Sigmoid colon (tissue), 7 donors: Measurements from ENCODE around the gene ACMSD. TPM values are rescaled to one million over a fixed set of nuclear protein-coding genes. Genes with fewer than 3 reads are reported as not detected.
"Not testable (repeated sequence)": the region's sequence is repeated elsewhere in the genome, so short reads cannot be mapped to it uniquely, and the experiment has no call there.

ENCODE experiments used
- DNase-seq: peaks from one replicate; pipeline ENCODE4 v3.0.0-alpha.2; 2019
- H3K27ac ChIP-seq, 4 donors: fragments of 200-600 bp; sonication (generic); one replicate each; pipeline ENCODE4 v1.5.1; 2016 to 2019; ENCODE audit warnings: mild to moderate bottlenecking in 1 of 4
- H3K27me3 ChIP-seq, 3 donors: fragments of 200-600 bp; sonication (generic); one replicate each; pipeline ENCODE4 v1.5.1; 2019; ENCODE audit warnings: mild to moderate bottlenecking in 1 of 3
- H3K36me3 ChIP-seq, 4 donors: fragments of 200-600 bp; sonication (generic); one replicate each; pipeline ENCODE4 v1.5.1; 2016 to 2019
- H3K4me1 ChIP-seq, 4 donors: fragments of 200-600 bp; sonication (generic); one replicate each; pipeline ENCODE4 v1.5.1; 2017 to 2019
- H3K4me3 ChIP-seq, 4 donors: fragments of 200-600 bp; sonication (generic); one replicate each; pipeline ENCODE4 v1.5.1; 2017 to 2019; ENCODE audit warnings: mild to moderate bottlenecking in 2 of 4, moderate library complexity in 1 of 4
- H3K9me3 ChIP-seq, 4 donors: fragments of 200-600 bp in 3 of 4; sonication (generic) in 3 of 4; one replicate each; pipeline versions ENCODE4 v1.5.1 to v1.6.1; 2013 to 2019
- CTCF ChIP-seq, 4 experiments: fragments of 450-650 bp in 3 of 4; fragments of 200-600 bp in 1 of 4; IDR thresholded peaks; one replicate each; pipeline ENCODE4 v1.5.1; 2016 to 2019; ENCODE audit warnings: antibody characterized with exemption in 4 of 4, mild to moderate bottlenecking in 3 of 4, moderate library complexity in 2 of 4
- EP300 ChIP-seq, 4 donors: sonication (generic); formaldehyde crosslinking; IDR thresholded peaks; one replicate each; pipeline ENCODE4 v1.6.1; 2017; ENCODE audit warnings: antibody characterized with exemption in 4 of 4
- POLR2A ChIP-seq, 2 donors: fragments of 450-650 bp; IDR thresholded peaks; one replicate each; pipeline ENCODE4 v1.6.1; 2016; ENCODE audit warnings: antibody characterized with exemption in 2 of 2, mild to moderate bottlenecking in 2 of 2, moderate library complexity in 2 of 2
- POLR2AphosphoS5 ChIP-seq, 4 donors: sonication (generic); formaldehyde crosslinking; IDR thresholded peaks; one replicate each; pipeline ENCODE4 v1.6.1; 2017; ENCODE audit warnings: antibody characterized with exemption in 4 of 4
- WGBS, 2 donors: extraction: QIAGEN DNeasy Blood & Tissue Kit; methylation state at CpG; one replicate each; pipeline ENCODE4 v1.1.7; 2013; 5-methylcytosine and 5-hydroxymethylcytosine counted together
- intact Hi-C: fragments of 100-400 bp; cut with DNase I; formaldehyde crosslinking; loops from one replicate; pipeline ENCODE4 v1.15.1; 2023
- polyA plus RNA-seq, 3 donors: library from polyadenylated mRNA; stranded (reverse); fragments of 200-250 nt; gene quantifications; one replicate each; pipeline ENCODE4 v1.2.3, GENCODE V29; 2013
- total RNA-seq, 4 donors: library from RNA; depleted of rRNA; stranded (reverse); fragments of >200 nt; gene quantifications; one replicate each; pipeline ENCODE4 v1.1.0, GENCODE V29; 2016
- donor health status: healthy with polysubstance abuse.
- donor health status: Bipolar disorder and iron deficiency.
- donor health status: healthy.

Gene ACMSD
- total and polyA plus RNA-seq, 7 donors = not detected

- no peak overlapping the region for H3K4me3 ChIP-seq
- no peaks in the 10 kb centered on the region for H3K27me3 ChIP-seq
- H3K27ac ChIP-seq = no peak overlapping the region
- H3K36me3 ChIP-seq = no peaks in the 10 kb centered on the region
- WGBS, 2 donors = 95 to 97% methylated on average over 1 of the region's 1 CpG
- H3K9me3 ChIP-seq = no peaks in the 10 kb centered on the region
- intact Hi-C loops = no loop called here
- no peaks in the 10 kb centered on the region for H3K4me1 ChIP-seq
- TF ChIP-seq EP300 (IDR thresholded peaks at IDR 0.05) = no peak
- no peak for TF ChIP-seq CTCF (IDR thresholded peaks at IDR 0.05)
- TF ChIP-seq POLR2A (IDR thresholded peaks at IDR 0.05) = no peak
- TF ChIP-seq POLR2AphosphoS5 (IDR thresholded peaks at IDR 0.05) = no peak
- DNase-seq = no peak
Measured at GRCh38 chr2:134900151-134900550, 61.7 kb downstream of the ACMSD start.

- H3K36me3 ChIP-seq, H3K4me1 ChIP-seq, H3K27ac ChIP-seq, H3K9me3 ChIP-seq, intact Hi-C loops, H3K27me3 ChIP-seq, DNase-seq, H3K4me3 ChIP-seq: not testable (repeated sequence)
- 94% methylated on average over 13 of the region's 13 CpGs for WGBS, 2 donors
Measured at GRCh38 chr2:134903701-134904100, 65.3 kb downstream of the ACMSD start.

GRCh38 chr2:134905168-134905567 lies 66.8 kb downstream of the ACMSD start:
- 94 to 98% methylated on average over 2 of the region's 2 CpGs for WGBS, 2 donors
- Histone ChIP-seq H3K4me3 (no peak overlapping the region), H3K27ac (no peak overlapping the region), H3K36me3 (no peaks in the 10 kb centered on the region), H3K4me1 (no peaks in the 10 kb centered on the region), H3K9me3 (peaks cover 0 to 5% (median 0%) of the 10 kb centered on the region in 4 donors), H3K27me3 (no peaks in the 10 kb centered on the region)
- intact Hi-C loops = no loop called here
- DNase-seq = no peak
- TF ChIP-seq POLR2A (IDR thresholded peaks at IDR 0.05) = no peak
- no peak for TF ChIP-seq EP300 (IDR thresholded peaks at IDR 0.05)
- TF ChIP-seq CTCF (IDR thresholded peaks at IDR 0.05) = no peak
- no peak for TF ChIP-seq POLR2AphosphoS5 (IDR thresholded peaks at IDR 0.05)

GRCh38 chr2:134906726-134907125 lies 68.3 kb downstream of the ACMSD start:
- H3K27ac ChIP-seq = no peak overlapping the region
- intact Hi-C loops = no loop called here
- no peaks in the 10 kb centered on the region for H3K27me3 ChIP-seq
- peaks cover 0 to 5% (median 0%) of the 10 kb centered on the region in 4 donors for H3K9me3 ChIP-seq
- no peaks in the 10 kb centered on the region for H3K4me1 ChIP-seq
- H3K4me3 ChIP-seq = no peak overlapping the region
- no peak for TF ChIP-seq EP300 (IDR thresholded peaks at IDR 0.05)
- no peak for TF ChIP-seq POLR2AphosphoS5 (IDR thresholded peaks at IDR 0.05)
- TF ChIP-seq POLR2A (IDR thresholded peaks at IDR 0.05) = no peak
- no peak for TF ChIP-seq CTCF (IDR thresholded peaks at IDR 0.05)
- WGBS, 2 donors = 71 to 79% methylated on average over 2 of the region's 2 CpGs
- no peaks in the 10 kb centered on the region for H3K36me3 ChIP-seq
- DNase-seq = no peak

- H3K4me3 ChIP-seq, DNase-seq, H3K4me1 ChIP-seq, H3K27me3 ChIP-seq, H3K27ac ChIP-seq, H3K36me3 ChIP-seq, intact Hi-C loops, H3K9me3 ChIP-seq: not testable (repeated sequence)
- 72 to 87% methylated on average over 1 of the region's 1 CpG for WGBS, 2 donors
Measured at GRCh38 chr2:134907441-134908116, 69.2 kb downstream of the ACMSD start.
